ENCODE data around the gene SERINC4. TPM values are rescaled to one million over a fixed set of nuclear protein-coding genes. Genes with fewer than 3 reads are reported as not detected.

SERINC4 gene
- total and polyA plus RNA-seq, 9 of the 15 experiments (the other 6 are each of a cell fraction or from before 2014, with no cell fraction given) = 0.14 to 0.86 (median 0.18) TPM; not detected in 2

GRCh38 chr15:43799209-43799944 lies 643 bp downstream of the SERINC4 start:
- H3K4me2 ChIP-seq (ENCODE audit: insufficient read depth, low read length) = peak overlapping the region; percentile 100; the same call in 1 of the 2 replicates
- FAIRE-seq (no peak), DNase-seq (ENCODE audit: extremely low read depth in 1 of 4, low spot score in 3 of 4) (peak in 2 of 4 experiments; percentile 26 to 43), ATAC-seq (0 out of 3 replicates have a peak, but pooled peaks have one; percentile 3)
- POLR2A ChIA-PET = interaction anchor here (0.6 to 3.7 kb wide), 5 partner anchors 9 to 284 kb away, joined by 3 to 29 read pairs (median 4); partner anchors contain the start of gene SERF2
- peak overlapping the region; percentile 81 for H3K27ac ChIP-seq (ENCODE audit: extremely low read depth, low read depth, low read length)
- H3K9me3 ChIP-seq (replicated peaks; ENCODE audit: control insufficient read depth, insufficient read depth, low read depth, low read length) = no peaks in the 10 kb centered on the region
- peaks cover 32% of the 10 kb centered on the region for H3K79me2 ChIP-seq (ENCODE audit: control insufficient read depth, insufficient read depth, low read length)
- peaks cover 80% of the 10 kb centered on the region for H3K36me3 ChIP-seq (ENCODE audit: control insufficient read depth, insufficient read depth, low read length)
- CTCF ChIA-PET (ENCODE audit: low intra/inter-chr PET ratio) = no interaction called here
- H2AFZ ChIP-seq (ENCODE audit: low read depth, low read length) = no peak overlapping the region
- no peak overlapping the region for H3K4me3 ChIP-seq
- in situ Hi-C loops (cut with MboI) (no loop called here), intact Hi-C loops (cut with micrococcal nuclease) (no loop called here)
- H3K9ac ChIP-seq (ENCODE audit: insufficient read depth in 1 of 2, low read depth in 2 of 2, low read length in 2 of 2) = peak overlapping the region in 1 of 2 experiments; percentile 92; a peak in 1 of 4 replicates
- peaks cover 21 to 32% of the 10 kb centered on the region in 2 experiments for H3K4me1 ChIP-seq (replicated peaks in 1 of 2; ENCODE audit: control insufficient read depth in 2 of 2, insufficient read depth in 2 of 2, low read length in 2 of 2)
- BruUV-seq (replicated peaks) = no TSS peak
- H3K9me1 ChIP-seq (ENCODE audit: control insufficient read depth, insufficient read depth, low read length) = peaks cover 11% of the 10 kb centered on the region
- H3K27me3 ChIP-seq (ENCODE audit: control insufficient read depth in 2 of 2, insufficient read depth in 2 of 2, low read length in 2 of 2) = no peaks in the 10 kb centered on the region
- 66% methylated on average over 16 of the region's 16 CpGs for WGBS (ENCODE audit: insufficient coverage, low coverage, missing lambda C conversion rate)
- 0 out of 2 replicates have a peak, but pooled peaks cover 4% of the 10 kb centered on the region for H4K20me1 ChIP-seq (replicated peaks; ENCODE audit: control insufficient read depth, insufficient read depth, low read length)
- TF ChIP-seq THRB (CRISPR knock-in tag; conservative IDR thresholded peaks at IDR 0.05) (no peak), ID3 (CRISPR knock-in tag; IDR thresholded peaks at IDR 0.05) (no peak), ID3 (tag; IDR thresholded peaks at IDR 0.05) (no peak), NCOA6 (IDR thresholded peaks at IDR 0.05) (no peak), MAX (CRISPR knock-in tag; IDR thresholded peaks at IDR 0.05) (peak; percentile 54; the same call in 1 of the 2 replicates), CTCF (IDR thresholded peaks at IDR 0.05 in 2 of 3, conservative IDR thresholded peaks at IDR 0.05 in 1 of 3; ENCODE audit: insufficient read depth in 2 of 3, low read depth in 1 of 3, low read length in 3 of 3) (peak; percentile 15 to 48 (median 29); a peak in 3 of 6 replicates), KDM5B (IDR thresholded peaks at IDR 0.05; ENCODE audit: insufficient replicate concordance, low read depth, low read length) (peak; percentile 4), ZBTB7A (IDR thresholded peaks at IDR 0.05; ENCODE audit: borderline replicate concordance, control insufficient read depth, low read depth, low read length) (peak; percentile 44; the same call in 1 of the 2 replicates), CEBPG (CRISPR knock-in tag; IDR thresholded peaks at IDR 0.05) (0 out of 2 replicates have a peak, but pooled peaks have one; percentile 0), CEBPG (tag; conservative IDR thresholded peaks at IDR 0.05 in 1 of 2, IDR thresholded peaks at IDR 0.05 in 1 of 2) (no peak), ZBTB33 (CRISPR knock-in tag; IDR thresholded peaks at IDR 0.05) (no peak), SUPT5H (IDR thresholded peaks at IDR 0.05) (0 out of 2 replicates have a peak, but pooled peaks have one; percentile 10), RBM17 (IDR thresholded peaks at IDR 0.05; ENCODE audit: borderline replicate concordance, low read depth, low read length) (no peak), POLR2AphosphoS5 (IDR thresholded peaks at IDR 0.05; ENCODE audit: control insufficient read depth, insufficient read depth, low read depth, low read length) (peak; percentile 39; the same call in 1 of the 2 replicates)
